HG02623 (cell line): ENCODE data around the gene CD247.
"Not testable (repeated sequence)": the region's sequence is repeated elsewhere in the genome, so short reads cannot be mapped to it uniquely, and the experiment has no call there.

Experiments
- ATAC-seq: cut with Tn5 transposase; IDR thresholded peaks from one replicate; pipeline ENCODE4 v1.9.1; 2021; ENCODE audit warnings: moderate library complexity; ENCODE audit not compliant: unreplicated experiment

CD247 gene

GRCh38 chr1:167518331-167518700 is at the start of gene CD247:
Gene CD247, minus strand, starts transcription at chr1:167518529. Its CDS starts 64 bp downstream, at chr1:167518465.
- ATAC-seq = no peak

GRCh38 chr1:167567663-167568062 is 49.3 kb upstream of the CD247 start:
- ATAC-seq = no peak

GRCh38 chr1:167566766-167567165 is 48.4 kb upstream of the CD247 start:
- ATAC-seq = no peak

- no peak for ATAC-seq
Measured at GRCh38 chr1:167565922-167566321, 47.6 kb upstream of the CD247 start.

DNA sequence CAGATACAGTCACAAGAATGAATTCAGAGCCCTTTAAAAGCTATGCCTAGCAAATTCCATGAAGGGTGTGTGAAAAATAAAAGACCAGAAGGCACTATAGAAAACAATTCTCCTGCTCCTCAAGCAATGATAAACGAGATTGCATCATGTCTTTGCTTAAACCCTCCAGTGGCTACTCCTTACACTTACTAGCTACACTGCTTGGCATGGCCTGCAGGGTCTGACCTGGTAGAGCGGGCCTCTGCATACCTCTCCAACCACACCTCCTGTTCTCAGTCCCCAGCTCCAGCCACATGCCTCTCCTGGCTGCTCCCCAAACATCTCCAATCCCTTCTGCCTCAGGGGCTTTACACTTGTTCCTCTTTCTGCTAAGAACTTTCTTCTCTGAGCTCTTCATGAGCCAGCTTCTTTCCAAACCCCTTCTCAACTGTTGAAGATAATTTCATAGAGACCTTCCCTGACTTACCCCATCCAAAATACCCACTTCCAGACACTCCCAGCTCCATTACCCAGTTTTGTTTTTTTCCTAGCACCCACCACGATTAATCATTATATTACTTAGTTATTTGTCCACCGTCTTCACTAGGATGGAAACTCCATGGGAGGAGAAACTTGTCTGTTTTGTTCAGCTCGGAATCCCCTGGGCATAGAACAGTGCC is 46.4 kb upstream of the CD247 start:
- no peak for ATAC-seq

DNA sequence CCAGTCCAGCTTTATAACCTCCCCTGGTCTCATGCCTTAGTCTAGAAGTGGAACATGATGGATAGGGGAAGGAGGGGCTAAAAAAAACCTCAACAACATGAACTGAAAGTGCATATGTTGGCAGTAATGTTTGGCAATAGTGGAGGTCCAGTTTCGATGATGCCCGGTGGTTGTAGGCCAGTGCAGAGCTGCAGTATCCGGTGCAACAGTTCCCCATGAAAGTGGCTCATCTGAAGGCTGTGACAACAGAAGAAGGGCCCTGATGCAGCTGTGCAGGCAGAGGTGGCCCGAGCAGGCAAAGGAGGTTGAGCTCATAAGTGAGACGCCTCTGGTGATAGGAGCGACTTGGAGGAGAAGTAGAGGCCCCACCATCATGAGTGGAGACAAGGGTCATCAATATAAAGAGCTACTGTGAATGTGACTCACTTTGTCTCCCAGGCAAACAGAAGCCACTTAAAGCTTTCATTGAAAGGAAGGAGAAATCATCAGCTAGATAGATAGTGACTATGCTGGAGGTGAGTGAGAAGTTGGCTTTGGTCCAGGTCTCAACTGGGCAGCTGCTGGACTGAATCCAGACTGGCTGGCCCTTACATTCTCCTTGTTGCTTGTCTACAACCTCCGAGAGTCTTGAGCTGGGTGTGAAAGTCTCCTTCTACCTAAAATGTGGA is 45.4 kb upstream of the CD247 start:
- no peak for ATAC-seq

- ATAC-seq = no peak
Measured at GRCh38 chr1:167562702-167563101, 44.4 kb upstream of the CD247 start.

DNA sequence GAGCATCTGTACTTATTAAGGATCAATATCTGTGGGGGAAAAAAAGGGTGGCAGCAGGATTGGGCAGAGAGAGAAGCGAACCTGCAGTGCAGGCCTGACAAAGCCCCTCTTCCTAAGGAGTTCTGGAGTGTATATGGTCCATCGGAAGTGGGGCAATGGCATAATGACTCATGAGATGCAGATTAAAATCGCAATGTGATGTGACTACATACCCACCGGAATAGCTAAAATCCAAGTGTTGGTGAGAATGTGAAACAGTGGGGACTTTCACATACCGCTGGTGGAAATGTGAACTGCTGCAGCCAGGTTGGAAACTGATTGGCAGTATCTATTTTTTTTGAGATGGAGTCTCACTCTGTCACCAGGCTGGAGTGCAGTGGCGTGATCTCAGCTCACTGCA is 43.4 kb upstream of the CD247 start:
- no peak for ATAC-seq

- peak; percentile 26 for ATAC-seq
Measured at GRCh38 chr1:167555971-167556714, 37.8 kb upstream of the CD247 start.

GRCh38 chr1:167555072-167555471 is 36.7 kb upstream of the CD247 start:
- not testable (repeated sequence) for ATAC-seq

- ATAC-seq = peak; percentile 6
Measured at GRCh38 chr1:167554028-167554779, 35.9 kb upstream of the CD247 start.

- peak; percentile 97 for ATAC-seq
Measured at GRCh38 chr1:167553136-167554027, 35.1 kb upstream of the CD247 start, which contains the start of gene CREG1. Gene CREG1, minus strand, starts transcription at chr1:167553762.

DNA sequence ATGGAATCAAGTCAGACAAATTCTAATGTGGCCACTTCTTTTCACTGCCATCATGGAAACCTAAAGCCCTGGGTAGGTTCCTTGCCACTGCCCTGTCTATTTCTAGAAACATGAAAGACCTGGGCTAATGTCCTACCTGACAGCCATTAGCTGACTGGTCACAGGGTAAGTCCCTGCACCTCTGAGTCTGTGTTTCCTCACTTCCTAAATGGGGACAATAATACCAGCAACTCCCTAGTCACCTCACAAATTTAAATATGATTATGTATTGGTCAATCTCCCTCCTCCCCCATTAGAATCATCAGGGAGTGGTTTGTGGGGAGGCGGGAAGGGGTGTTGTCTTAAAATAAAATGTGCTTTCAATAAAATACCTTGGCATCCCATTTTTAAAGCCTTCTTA is 33.0 kb upstream of the CD247 start:
- ATAC-seq = no peak

- ATAC-seq = no peak
Measured at GRCh38 chr1:167548059-167548932, 30.0 kb upstream of the CD247 start.

GRCh38 chr1:167546935-167547334 is 28.6 kb upstream of the CD247 start:
- ATAC-seq = no peak

- ATAC-seq = no peak
Measured at GRCh38 chr1:167545349-167545748, 27.0 kb upstream of the CD247 start.

GRCh38 chr1:167544447-167545093 is 26.2 kb upstream of the CD247 start:
- no peak for ATAC-seq

GRCh38 chr1:167543199-167543990 is 25.1 kb upstream of the CD247 start:
- ATAC-seq = no peak
